GM13977 (cell line): ENCODE data around the gene TMTC4.

Experiments
- DNase-seq: peaks from one replicate; pipeline ENCODE4 v3.0.0; 2012; ENCODE audit warnings: low spot score
- in situ Hi-C: fragments of 300-500 bp; cut with MboI; formaldehyde crosslinking; loops from one replicate; pipeline ENCODE4 v1.12.0; 2022; ENCODE audit warnings: low sequenced_read_pairs, low pct_unique_long_range_greater_than_20kb, mixed read lengths, inconsistent platforms; ENCODE audit not compliant: unreplicated experiment
- TF ChIP-seq, protein P1 (sequence below): IDR thresholded peaks from 2 replicates; pipeline ENCODE4 v1.5.1; 2012; ENCODE audit warnings: mild to moderate bottlenecking, control low read depth; ENCODE audit not compliant: insufficient read depth; ENCODE audit errors: extremely low read depth, missing control alignments

Gene TMTC4

DNA sequence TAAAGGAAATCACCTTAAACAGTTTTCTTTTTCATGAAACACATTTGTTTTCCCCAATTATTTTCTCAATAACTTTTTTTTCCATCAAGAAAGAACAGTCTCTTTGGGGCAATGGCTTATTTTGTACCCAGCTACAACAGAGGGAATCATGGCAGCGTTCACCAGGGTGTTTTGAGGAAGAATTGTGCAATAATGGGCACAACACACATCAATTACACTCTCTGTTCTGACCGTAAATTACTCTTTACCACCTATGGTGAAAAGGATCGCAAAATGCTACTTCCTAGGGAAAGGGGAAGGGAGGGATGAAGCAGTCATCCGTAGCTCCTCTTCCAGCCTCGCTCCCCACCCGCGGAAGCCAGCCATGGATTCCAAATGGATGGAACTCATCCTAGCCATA, 38.6 kb downstream of the TMTC4 start:
- DNase-seq, result no peak
- TF ChIP-seq, protein P1, sequence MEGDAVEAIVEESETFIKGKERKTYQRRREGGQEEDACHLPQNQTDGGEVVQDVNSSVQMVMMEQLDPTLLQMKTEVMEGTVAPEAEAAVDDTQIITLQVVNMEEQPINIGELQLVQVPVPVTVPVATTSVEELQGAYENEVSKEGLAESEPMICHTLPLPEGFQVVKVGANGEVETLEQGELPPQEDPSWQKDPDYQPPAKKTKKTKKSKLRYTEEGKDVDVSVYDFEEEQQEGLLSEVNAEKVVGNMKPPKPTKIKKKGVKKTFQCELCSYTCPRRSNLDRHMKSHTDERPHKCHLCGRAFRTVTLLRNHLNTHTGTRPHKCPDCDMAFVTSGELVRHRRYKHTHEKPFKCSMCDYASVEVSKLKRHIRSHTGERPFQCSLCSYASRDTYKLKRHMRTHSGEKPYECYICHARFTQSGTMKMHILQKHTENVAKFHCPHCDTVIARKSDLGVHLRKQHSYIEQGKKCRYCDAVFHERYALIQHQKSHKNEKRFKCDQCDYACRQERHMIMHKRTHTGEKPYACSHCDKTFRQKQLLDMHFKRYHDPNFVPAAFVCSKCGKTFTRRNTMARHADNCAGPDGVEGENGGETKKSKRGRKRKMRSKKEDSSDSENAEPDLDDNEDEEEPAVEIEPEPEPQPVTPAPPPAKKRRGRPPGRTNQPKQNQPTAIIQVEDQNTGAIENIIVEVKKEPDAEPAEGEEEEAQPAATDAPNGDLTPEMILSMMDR, result no peak
- in situ Hi-C loops, result no loop called here

DNA sequence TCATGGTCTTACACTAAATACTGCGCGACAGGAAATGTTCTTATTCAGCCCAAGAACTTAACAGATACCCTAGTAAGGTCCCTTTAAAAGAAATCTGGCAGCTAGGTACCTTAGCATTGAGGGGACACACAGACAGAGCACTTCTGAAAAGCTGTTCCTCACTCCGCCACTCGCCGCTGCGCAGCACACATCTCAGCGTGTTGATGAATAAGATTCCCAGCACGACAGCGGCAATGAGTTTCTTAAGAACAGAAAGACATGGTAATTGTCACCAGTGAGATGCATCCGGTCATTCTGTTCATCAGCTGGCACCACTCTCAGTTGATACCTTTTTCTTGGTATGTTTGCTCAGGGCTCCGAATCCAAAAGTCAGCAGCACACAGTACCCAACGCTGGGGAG, 39.9 kb downstream of the TMTC4 start:
- in situ Hi-C loops, result no loop called here
- DNase-seq, result no peak
- TF ChIP-seq, protein P1, result no peak

DNA sequence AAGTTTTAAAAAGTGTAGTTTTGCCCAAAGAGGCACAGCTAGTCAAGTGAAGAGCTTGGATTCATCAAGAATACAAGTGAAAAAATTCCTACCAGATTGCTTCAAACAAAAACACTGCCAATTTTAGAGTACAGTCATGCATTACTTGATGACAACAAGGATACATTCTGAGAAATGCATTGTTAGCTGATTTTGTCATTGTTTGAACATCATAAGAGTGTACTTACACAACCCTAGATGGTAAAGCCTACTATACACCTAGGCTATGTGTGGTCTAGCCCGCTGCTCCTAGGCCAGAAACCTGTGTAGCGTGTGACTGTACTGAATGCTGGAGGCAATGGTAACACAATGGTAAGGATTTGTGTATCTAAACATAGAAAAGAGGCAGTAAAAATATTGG, 41.1 kb downstream of the TMTC4 start:
- TF ChIP-seq, protein P1, result no peak
- no peak for DNase-seq
- in situ Hi-C loops, result no loop called here

DNA sequence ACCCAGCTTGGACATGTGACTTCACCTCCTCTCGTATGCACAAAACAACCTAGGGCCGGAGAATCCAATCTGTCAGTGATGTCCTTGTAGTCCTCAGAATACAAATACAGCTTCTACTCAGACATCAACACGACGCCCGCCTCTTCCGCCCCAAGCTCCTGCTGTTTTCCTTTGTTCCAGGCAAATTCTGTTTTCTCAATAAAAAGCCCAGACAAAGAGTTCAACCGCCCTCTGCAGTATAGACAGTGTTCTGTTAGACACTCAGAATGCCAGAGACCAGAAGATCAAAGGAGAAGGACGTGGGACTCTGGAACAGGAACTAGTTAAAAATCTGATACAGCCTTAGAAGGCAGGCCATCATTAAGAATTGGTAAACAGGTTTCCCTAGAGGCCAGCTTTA, 44.0 kb downstream of the TMTC4 start:
- in situ Hi-C loops, result no loop called here
- TF ChIP-seq, protein P1, result no peak
- DNase-seq, result no peak

DNA sequence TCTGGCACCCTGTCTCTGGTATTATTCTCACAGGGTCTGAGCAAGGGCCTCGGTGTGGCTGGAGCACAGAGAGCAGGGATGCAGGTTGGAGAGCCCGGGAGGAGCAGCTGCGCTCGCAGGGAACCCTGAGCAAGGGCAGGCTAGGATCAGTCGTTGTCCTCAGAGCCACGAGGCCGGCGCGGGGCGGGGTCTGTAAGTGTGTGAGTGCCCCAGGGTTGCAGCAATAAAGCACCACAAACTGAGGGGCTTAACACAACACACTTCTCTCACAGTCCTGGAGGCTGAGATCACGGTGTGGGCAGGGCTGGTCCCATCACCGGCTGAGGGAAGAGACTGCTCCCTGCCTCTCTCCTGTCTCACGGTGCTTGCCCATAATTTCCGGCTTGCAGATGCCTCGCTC, 47.5 kb downstream of the TMTC4 start:
- in situ Hi-C loops, result no loop called here
- TF ChIP-seq, protein P1, result no peak
- DNase-seq, result no peak

DNA sequence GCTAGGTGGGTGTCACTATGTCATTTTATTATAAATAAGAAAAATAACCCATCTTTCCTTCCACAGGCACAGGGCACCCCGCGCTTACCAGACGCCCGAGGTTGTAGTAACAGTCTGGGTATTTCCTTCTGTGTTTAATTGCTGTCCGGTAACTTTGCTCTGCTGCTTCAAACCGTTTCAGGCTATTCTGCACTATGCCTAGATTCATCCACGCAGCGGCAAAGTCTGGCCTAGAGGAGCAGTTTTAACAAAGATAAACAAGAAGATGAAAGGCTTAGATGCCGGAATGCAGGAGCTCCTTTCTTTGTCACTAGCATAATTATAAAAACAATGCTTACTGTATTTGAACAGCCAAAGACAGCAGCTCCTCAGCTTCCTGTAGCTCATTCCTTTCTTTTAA, 49.1 kb downstream of the TMTC4 start:
- DNase-seq, result no peak
- TF ChIP-seq, protein P1, result no peak
- in situ Hi-C loops, result no loop called here

DNA sequence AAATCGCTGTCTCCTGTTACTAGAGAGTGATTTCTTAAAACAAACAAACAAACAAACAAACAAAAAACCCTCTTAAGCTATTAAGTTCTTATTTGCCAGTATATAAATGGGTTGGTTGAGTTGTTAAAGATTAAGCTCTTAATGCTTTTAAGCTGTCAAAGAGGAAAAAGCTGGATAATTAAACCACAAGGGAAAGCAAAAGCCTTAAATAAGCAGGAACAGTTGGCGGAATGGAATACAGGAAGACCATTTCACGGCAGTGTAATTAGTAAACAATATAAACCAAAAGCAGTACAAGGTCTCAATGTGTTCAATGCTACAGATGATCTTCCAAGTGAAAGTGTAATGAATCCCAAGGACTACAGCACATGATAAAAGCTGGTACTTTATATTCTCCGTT, 53.8 kb downstream of the TMTC4 start:
- TF ChIP-seq, protein P1, result no peak
- in situ Hi-C loops, result no loop called here
- DNase-seq, result no peak
